Measurements from ENCODE around the gene SLC22A12.
"Not testable (repeated sequence)": the region's sequence is repeated elsewhere in the genome, so short reads cannot be mapped to it uniquely, and the experiment has no call there.

Gene SLC22A12

DNA sequence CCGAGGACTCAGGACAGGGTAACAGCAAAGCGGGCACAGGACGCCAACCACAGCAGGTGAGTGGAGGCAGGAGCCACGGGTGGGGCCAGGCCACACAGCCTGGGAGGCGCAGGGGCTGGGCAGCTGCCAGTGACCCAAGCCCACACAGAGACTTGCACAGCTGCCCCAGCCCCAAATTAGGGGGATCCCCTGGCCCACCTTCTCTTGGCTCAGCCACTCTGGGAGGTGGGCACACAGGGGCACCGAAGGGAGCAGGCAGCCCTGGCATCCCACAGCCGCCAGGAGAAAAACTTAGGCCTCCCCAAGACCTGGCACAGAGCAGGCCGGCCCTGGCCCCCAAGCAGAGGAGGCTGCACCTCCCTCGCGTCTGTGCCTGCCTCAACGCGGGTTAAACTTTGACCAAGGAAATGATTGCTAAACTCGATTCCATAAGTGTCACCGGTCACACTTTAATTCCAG is at the start of gene SLC22A12:
TSS of gene SLC22A12 (plus strand) at position 458 of the 459 bp plus-strand sequence. CDS start 337 bp downstream, outside the sequence.
- no peak for DNase-seq (ENCODE audit: low read depth in 3 of 3)

DNA sequence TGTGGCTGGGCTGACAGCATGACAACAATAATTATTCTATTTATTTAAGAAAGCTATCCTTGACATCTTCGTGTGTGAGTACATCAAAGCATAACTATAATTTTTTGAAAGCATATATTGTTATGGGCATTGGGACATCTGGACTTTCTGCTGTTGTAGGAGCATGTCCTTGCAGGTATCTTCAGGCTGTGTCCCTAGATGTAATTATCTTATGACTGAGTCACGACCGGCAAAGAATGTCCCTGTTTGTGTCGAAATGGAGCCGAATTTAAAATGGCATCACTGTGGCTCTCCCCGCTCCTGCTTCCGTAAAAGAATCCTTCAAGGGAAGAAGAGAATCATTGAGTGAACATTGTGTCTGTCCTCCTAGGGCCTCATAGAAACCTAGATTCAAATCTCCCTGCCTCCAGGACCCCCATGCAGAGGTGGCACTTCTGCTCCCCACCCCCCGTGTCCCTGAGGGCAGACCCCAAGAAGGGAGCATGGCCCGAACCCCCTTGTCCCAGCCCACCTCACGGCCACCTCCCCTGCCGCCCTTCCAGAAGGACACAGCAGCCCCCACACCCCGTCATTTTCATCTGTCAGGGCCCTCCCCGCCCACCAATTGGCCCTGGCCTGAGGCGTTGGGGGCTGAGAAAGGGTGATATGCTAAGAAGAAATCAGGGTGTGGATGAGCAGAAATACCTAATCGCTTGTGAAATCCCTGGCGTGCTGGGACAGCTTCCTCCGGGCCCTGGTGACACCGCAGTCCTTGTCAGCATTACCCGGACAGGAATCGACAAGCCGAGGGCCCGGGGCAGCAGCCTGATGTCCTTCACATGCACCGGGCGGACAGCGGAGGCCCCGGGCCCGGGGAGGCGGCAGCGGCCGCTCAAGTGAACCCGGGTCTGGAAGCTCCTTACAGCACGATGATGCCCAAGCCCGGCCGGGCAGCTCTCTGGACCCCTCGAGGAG is 48.6 kb upstream of the SLC22A12 start:
- no peak for DNase-seq (ENCODE audit: low read depth in 3 of 3)

DNA sequence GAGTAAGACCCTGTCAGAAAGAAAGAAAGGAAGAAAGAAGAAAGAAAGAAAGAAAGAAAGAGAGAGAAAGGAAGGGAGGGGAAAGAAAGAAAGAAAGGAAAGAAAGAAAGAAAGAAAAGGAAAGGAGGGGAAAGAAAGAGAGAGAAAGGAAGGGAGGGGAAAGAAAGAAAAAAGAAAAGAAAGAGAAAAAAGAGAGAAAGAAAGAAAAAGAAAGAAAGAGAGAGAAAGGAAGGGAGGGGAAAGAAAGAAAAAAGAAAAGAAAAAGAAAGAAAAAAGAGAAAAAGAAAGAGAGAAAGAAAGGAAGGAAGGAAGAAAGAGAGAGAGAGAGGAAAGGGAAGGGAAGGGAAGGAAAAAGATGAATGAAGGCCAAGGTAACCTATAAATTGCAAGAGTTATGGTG is 47.2 kb upstream of the SLC22A12 start:
- DNase-seq (ENCODE audit: low read depth in 3 of 3): no peak

DNA sequence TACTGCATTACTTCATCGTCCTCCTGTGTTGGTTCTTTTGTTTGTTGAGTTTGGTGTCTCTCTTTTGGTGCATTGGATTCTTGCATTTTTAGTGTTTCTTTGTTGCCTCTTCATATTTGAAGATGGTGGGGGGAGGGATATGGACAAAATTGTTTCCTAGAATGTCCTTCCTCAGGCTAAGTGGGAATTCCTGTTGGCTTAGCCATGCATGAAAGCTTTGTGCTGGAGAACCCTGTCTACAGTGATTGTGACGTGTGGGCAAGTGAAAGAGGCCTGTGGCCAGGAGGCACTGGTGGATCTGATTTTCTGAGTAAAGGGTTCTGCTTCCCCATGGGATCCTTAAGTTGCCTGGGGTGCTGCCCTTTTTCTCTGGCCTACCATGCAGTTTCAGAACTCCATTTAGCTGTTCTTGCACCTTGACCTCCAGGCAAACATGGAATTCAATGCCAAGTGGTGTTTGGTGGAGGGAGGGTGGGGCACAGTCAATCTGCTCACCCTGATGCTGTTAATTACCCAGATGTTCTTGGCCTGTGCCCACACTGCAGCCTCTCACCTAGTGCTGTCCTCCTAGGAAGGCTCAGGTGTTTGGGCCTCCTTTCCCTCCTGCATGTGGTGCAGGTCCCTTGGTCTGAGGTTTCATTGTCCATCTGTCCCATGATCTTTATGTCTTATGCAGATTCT is 46.3 kb upstream of the SLC22A12 start:
- DNase-seq (ENCODE audit: low read depth in 3 of 3): no peak

DNA sequence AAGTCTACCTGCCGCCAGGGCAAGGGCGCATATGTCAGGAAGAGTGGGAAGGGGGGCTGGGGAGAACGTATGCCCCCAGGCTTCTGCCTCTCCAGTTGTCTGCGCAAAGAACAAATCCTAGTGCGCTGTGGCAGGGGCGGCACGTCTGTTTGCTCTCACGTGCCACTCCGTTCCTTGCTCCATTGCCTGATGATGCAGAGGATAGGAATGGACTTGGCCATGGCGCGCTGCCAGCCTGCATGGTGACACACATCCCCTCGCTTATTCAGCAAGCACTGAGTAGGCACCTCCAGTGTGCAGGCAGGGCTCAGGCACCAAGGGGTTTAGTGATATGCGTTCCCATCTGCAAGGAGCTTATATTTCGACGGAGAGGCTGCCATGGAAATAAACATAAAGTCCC is 45.4 kb upstream of the SLC22A12 start:
- DNase-seq (ENCODE audit: low read depth in 3 of 3): no peak

DNA sequence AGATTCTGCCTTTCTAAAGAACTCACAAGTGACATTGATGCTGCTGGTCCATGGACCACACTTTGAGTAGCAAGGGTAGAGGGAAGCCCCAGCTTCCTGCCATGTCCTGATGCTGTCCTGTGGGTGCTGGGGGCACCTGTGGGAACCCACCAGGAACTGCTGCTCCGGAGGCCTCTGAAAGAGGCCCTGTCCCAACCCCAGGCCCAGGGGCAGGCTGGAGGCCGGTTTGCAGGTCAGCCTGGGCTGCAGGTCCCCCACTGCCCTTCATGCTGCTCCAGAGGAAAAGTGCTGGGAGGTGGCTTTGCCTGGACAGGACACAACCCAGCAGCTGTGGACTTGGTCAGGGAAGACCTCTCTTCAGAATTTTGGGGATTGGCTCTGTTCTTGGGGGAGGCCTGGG is 44.8 kb upstream of the SLC22A12 start:
- no peak for DNase-seq (ENCODE audit: low read depth in 3 of 3)

DNA sequence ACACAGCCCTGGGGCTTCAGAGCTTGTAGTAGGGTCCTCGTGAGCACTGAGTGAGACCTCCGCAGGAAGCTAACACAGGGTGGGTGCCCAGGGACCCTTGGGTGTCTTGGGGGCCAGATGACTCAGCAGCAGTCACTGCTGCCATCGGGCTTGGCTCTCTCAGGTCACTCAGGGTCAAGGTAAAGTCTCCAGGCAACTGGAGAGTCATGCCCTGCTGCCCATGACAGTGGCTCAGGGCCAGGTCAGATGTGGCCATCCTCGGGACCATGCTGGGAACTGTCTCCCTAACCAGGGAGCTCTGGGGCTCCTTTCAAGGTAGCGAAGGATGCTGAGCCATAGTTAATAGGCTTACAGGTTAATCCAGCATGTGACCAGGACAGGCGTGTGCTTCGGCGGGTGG is 44.4 kb upstream of the SLC22A12 start:
- DNase-seq (ENCODE audit: low read depth in 3 of 3): no peak

DNA sequence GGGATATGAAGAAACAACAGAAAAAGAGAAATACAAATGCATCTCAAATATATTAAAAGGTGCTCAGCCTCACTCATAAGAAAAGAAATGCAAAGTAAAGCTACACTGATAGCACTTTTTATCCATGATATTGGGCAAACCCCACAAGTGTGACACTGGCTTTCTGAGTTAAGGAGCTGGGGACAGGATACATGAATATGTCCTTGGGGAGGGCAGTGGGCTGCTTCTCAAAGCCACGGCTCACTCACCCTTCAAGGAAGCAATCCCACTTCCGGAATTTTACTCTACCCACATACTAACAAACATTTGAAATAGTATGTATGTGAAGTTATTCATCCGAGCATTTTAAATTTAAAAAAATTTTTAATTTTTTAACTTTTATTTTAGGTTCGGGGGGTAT is 41.1 kb upstream of the SLC22A12 start:
- DNase-seq (ENCODE audit: low read depth in 3 of 3): no peak

DNA sequence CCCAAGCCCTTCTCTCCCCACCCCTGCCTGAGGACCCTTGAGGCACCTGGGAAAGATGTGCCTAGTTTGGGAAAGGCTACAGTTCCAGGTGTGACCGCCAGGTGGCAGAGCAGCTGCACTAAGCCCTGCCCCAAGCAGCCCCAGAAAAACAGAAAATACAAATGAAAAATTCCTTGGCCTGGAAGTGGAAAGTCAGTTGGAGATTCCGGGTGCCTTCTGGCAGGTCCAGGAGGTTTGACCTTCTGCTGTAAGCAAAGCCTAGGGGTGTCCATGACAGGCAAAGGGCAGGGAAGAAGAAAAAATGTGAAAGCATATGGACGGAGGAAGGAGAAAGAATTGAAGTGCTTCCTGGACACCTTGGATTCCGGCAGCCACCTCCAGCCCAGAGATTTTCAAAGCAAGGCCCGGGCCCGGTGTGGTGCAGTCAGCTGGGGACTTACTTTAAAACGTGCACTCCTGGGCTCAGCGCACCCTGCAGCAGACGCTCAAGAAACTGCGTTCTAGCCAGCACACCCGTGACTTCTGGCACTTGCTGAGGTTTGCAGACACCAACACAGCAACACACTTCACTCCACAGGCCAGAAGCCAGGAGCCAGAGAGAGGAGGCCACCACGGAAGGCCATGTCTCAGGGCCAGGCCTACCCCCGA is 37.3 kb upstream of the SLC22A12 start:
- peak; percentile 10 to 36 (median 16) for DNase-seq (ENCODE audit: low read depth in 3 of 3)

DNA sequence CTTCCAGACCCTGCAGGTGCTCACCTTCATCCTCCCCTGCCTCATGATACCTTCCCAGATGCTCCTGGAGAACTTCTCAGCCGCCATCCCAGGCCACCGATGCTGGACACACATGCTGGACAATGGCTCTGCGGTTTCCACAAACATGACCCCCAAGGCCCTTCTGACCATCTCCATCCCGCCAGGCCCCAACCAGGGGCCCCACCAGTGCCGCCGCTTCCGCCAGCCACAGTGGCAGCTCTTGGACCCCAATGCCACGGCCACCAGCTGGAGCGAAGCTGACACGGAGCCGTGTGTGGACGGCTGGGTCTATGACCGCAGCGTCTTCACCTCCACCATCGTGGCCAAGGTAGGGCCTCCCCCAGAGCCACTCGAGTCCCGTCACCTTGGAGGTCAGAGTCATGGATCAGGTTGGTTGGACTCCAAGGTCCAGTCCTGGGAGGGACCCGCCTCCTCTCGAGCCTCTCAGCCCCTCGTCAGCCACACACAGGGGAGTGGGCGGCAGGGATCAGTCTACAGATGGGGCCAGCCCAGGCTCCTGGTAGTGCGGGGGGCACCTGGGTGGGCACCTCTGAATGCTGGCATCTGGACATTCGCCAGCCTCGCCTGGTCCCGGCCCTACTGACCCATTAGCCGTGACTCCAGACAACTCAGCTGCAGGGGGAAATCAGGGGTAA is 34.8 kb upstream of the SLC22A12 start:
- DNase-seq (ENCODE audit: low read depth in 3 of 3): no peak

DNA sequence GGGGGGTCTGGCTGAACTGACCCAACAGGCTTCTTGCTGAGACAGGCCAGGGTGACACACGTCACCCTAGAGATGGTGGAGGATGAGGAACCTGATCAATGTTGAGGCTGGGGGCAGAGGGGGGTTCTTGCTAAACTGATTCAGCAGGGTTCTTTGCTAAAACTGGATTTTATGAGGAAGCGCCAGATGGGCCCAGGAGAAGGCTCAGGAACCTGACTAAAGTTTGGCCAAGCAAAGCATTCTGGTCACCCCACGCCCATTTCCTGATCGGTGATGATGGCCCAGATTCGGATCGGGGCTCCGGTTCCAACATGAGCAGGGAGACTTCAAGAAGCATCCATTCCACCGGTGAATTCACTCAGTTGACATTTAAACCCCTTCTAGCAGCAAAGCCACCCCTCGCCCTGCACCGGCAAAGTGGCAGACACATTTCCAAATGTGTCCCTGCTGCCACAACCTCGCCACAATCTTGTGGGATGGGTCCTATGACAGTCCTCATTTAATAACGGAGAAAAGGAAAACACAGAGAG is 34.2 kb upstream of the SLC22A12 start:
- DNase-seq (ENCODE audit: low read depth in 3 of 3): no peak

DNA sequence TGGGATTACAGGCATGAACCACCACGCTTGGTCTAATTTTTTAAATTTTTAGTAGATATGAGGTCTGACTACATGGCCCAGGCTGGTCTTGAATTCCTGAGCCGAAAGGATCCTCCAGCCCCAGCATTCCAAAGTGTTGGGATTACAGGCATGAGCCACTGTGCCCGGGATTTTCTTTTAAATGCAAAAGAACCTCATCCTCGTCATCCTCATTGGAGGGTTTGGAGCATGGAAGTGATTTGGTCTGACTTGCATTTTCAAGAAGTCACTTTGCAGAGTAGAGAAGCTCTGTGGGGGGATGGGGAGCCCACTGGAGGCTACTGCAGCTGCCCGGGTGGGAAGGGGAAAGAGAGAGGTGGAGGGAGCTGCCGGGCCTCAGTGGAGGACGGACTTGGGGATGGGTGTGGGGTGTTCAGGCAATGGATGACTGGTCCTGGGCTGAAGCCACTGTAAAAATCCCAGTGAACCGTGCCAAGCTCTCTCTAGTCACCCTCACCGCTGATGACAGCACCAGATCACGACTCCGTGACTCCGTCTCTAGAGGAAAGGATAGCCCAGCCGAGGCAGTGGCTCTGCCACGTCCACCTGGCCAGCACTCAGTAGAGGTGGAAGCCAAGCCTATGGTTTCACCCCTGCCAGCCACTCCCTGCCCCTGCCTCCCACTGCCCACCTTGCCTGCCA is 32.8 kb upstream of the SLC22A12 start:
- DNase-seq (ENCODE audit: low read depth in 3 of 3): no peak

DNA sequence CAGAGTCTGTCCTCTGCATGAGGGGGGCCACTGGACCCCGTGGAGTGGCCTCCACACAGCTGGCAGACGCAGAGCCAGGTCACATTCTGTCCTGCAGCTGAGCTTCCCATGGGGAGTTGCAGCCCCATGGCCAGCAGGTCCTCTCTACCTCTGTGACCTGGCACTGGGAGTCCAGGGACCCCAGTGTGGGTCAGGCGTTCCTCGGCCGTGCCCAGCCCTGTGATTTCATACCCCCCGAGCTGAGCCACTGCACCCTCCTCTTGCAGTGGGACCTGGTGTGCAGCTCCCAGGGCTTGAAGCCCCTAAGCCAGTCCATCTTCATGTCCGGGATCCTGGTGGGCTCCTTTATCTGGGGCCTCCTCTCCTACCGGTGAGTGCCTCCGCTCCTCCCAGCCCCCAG is 32.2 kb upstream of the SLC22A12 start:
- no peak for DNase-seq (ENCODE audit: low read depth in 3 of 3)

DNA sequence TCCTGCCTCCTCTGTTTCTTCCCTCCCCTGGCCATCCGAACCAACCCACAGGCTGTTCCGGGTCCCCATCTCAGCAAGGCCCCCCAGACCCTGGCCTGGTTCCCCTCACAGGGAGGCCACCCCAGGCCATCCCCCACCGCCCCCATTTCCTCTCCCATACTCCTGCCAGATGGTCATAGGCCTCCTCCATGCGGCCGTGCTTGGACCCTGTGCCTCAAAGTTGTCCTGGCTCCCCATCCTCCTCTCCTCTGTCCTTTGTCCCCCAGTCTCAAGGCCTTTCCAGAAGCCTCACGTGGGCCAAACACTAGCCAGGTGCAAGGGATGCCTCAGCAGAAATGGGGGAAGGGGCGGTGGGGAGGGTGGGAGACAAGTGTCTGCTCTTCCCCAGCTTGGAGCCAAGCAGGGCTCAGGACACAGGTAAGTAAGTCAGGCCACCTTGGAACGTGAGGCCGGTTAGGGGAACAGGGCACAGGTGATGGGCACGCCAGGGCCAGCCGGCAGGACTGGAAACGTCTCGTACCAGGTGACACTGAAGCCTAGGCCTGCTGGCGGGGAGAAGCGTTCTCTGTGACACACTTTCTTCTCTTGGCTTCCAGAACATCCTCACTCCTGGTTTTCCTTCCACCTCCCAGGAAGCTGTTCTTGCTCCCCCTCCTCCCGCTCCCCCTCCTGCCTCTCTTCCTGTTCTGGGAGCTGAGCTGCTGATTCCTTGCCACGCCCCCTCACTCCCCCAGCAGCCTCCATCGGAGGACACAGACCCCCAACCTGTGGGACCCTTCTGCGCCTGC is 31.5 kb upstream of the SLC22A12 start:
- DNase-seq (ENCODE audit: low read depth in 3 of 3): no peak

DNA sequence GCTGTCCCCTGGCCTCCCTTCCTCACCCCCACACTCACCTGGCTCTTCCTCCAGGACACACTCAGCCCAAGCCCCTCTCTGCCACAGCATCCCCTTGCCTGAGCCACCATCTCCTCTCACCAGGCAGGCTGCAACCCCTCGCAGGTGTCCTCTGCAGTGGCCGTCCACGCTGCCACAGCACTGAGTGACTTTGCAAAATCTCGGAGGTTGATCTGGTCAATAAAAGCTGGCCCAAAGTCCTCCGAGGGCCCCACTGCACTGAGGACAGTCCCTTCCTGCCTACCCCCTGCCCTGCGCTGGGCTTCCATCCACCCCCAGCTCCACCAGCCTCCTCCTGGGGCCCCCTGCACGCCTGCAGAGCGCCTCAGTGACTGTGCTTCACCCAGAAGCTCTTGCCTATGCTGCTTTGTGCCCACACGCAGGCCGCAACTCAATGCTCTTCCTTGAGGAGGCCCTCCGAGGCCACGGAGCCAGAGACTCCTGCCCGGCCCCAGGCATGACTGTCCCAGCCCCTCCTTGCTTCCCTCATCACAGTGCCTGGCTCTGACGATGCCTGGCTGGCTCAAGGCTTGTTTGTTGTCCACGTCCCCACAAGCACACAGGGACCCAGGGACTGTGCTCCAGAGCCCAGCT is 30.8 kb upstream of the SLC22A12 start:
- no peak for DNase-seq (ENCODE audit: low read depth in 3 of 3)

DNA sequence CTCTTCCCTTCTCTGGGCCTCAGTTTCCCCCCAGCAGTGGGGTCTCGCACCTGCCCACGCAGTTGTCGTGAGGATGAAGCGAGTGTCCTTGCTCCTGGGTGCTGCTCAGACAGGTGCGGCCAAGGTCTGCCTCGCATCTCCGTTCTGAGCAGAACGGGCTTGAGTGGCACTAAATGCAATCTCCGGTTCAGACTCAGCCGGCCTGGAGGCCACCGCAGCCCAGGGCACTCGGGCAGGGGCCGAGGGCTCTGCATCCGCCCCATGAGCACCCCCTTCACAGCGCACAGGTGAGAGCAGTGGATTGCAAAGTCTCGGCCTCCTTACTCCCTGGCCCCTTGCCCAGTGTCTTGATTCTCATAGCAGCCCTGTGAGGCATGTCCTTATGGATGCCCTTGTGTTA is 30.1 kb upstream of the SLC22A12 start:
- no peak for DNase-seq (ENCODE audit: low read depth in 3 of 3)

DNA sequence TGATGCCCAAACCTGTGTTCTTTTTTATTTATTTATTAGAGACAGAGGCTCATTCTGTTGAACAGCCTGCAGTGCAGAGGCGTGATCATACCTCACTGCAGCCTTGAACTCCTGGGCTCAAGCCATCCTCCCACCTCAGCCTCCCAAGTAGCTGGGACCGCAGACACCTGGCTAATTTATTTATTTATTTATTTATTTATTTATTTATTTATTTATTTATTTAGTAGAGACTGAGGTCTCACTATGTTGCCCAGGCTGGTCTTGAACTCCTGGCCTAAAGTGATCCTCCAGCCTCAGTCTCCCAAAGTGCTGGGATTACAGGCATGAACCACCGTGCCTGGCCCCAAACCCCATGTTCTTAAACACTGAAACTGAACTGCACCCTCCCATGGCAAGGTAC is 29.6 kb upstream of the SLC22A12 start:
- DNase-seq (ENCODE audit: low read depth in 3 of 3): not testable (repeated sequence)

DNA sequence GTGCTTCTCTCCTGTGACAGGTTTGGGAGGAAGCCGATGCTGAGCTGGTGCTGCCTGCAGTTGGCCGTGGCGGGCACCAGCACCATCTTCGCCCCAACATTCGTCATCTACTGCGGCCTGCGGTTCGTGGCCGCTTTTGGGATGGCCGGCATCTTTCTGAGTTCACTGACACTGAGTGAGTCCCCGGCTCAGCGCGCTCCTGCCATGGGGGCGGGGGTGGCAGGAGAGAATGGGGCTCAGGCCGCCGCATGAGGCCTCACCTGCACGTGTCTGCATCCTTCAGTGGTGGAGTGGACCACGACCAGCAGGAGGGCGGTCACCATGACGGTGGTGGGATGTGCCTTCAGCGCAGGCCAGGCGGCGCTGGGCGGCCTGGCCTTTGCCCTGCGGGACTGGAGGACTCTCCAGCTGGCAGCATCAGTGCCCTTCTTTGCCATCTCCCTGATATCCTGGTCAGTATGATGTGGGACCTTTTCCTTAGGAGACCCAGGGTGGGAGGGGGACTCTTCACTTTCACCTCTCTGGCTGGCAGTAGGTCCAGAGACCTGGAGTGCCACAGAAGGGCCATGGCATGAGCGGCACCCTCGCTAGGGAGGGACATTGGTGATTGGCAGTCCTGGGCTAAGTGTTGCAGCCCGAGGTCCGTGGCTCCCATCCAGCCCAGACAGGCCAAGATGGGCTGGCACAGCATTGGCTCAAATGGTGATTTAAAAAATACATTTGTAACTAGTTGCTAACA is 28.9 kb upstream of the SLC22A12 start:
- no peak for DNase-seq (ENCODE audit: low read depth in 3 of 3)
